Kidney (tissue), 14 donors: Measurements from ENCODE around the gene S100A8. TPM values are rescaled to one million over a fixed set of nuclear protein-coding genes. Genes with fewer than 3 reads are reported as not detected.
"Not testable (repeated sequence)": the region's sequence is repeated elsewhere in the genome, so short reads cannot be mapped to it uniquely, and the experiment has no call there.

Experiments used
- DNase-seq, 5 donors: peaks; one replicate each; pipeline ENCODE4 v3.0.0-alpha.2; 2013 to 2020
- FAIRE-seq: peaks from 2 replicates; lab custom pipeline; 2012; peaks lifted over from hg19 to GRCh38; lab: Jason Lieb, UNC
- H3K27ac ChIP-seq, 2 donors: one replicate each; pipeline ENCODE4 v1.7.0; 2013; ENCODE audit warnings: low read depth in 2 of 2, low read length in 2 of 2, inconsistent platforms in 1 of 2
- H3K27me3 ChIP-seq: one replicate; pipeline ENCODE4 v1.7.1; 2013; ENCODE audit warnings: low read length, inconsistent platforms; ENCODE audit not compliant: control insufficient read depth, insufficient read depth
- H3K36me3 ChIP-seq, 3 donors: one replicate each; pipeline versions ENCODE4 v1.7.0 to v1.7.1; 2013; ENCODE audit warnings: low read length in 3 of 3, control low read depth in 1 of 3, inconsistent platforms in 1 of 3; ENCODE audit not compliant: insufficient read depth in 3 of 3, control insufficient read depth in 2 of 3
- H3K4me1 ChIP-seq, 3 donors: one replicate each; pipeline versions ENCODE4 v1.7.0 to v1.7.1; 2013; ENCODE audit warnings: low read length in 3 of 3, inconsistent platforms in 1 of 3, low read depth in 1 of 3; ENCODE audit not compliant: control insufficient read depth in 2 of 3, insufficient read depth in 2 of 3
- H3K4me3 ChIP-seq, 3 donors: one replicate each; pipeline versions ENCODE4 v1.7.0 to v1.8.1; 2013; ENCODE audit warnings: low read length in 3 of 3, control low read depth in 1 of 3, inconsistent platforms in 1 of 3
- H3K9ac ChIP-seq, 3 donors: one replicate each; pipeline versions ENCODE4 v1.7.0 to v1.7.1; 2013; ENCODE audit warnings: low read length in 3 of 3, control low read depth in 1 of 3, inconsistent platforms in 1 of 3
- H3K9me3 ChIP-seq, 3 donors: one replicate each; pipeline versions ENCODE4 v1.7.0 to v1.7.1; 2013; ENCODE audit warnings: low read length in 3 of 3, control low read depth in 1 of 3, inconsistent platforms in 1 of 3; ENCODE audit not compliant: control insufficient read depth in 2 of 3, insufficient read depth in 1 of 3
- intact Hi-C: fragments of 100-400 bp; cut with DNase I; formaldehyde crosslinking; loops from one replicate; pipeline ENCODE4 v1.11.1; 2022
- polyA plus RNA-seq: library from polyadenylated mRNA; stranded (reverse); fragments of 350-450 nt; fragmentation: Illumina TruSeq; extraction: RNeasy Lipid Tissue Mini Kit (QIAGEN cat#74804); gene quantifications from one replicate; pipeline ENCODE4 v1.2.3, GENCODE V29; 2014; ENCODE audit warnings: low read depth, low replicate concordance; ENCODE audit not compliant: insufficient read depth
- total RNA-seq: library from RNA; stranded (reverse); fragmentation: NEBNext Ultra II Directional; extraction: Animal tissue kit (Norgen Biotek cat#: 25700); gene quantifications from one replicate; pipeline ENCODE4 v1.2.1, GENCODE V29; 2021
- TF ChIP-seq, protein P1 (sequence below): IDR thresholded peaks from 3 replicates; pipeline ENCODE4 v1.5.1; 2012; ENCODE audit warnings: mild to moderate bottlenecking, moderate library complexity, borderline replicate concordance; ENCODE audit not compliant: insufficient read depth; ENCODE audit errors: extremely low read depth
- donor health status: control.
- donor health status: control.
- donor health status: control.
- donor health status: control.
- donor health status: control.
- donor health status: DM: yes; HTN: yes; CAD: no.
- donor health status: Normal renal cell carcinoma (clear cell type).

Gene S100A8
- total and polyA plus RNA-seq, 2 donors from 2014 or later, result 17.5 to 60.9 TPM

DNA sequence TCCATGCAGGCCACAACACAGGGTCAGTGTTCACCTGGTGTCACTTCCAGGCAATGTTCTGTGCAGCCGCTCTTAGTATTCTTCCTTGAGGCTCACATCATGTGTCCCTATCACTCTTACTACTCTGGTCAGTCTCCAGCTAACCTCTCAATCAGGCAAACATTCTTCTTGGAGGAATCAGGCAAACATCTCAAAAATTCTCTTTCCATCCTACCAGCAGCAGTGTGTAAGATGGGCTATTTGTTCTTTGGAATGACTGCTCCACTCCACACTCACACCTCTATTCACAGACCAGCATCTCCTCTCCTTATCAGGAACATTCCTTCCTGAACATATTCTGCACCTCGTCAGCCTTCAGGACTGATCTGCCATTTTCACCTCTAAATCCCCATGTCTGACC is 29.4 kb upstream of the S100A8 start:
- no peak overlapping the region for H3K9ac ChIP-seq
- H3K27ac ChIP-seq, result no peak overlapping the region
- TF ChIP-seq, protein P1, sequence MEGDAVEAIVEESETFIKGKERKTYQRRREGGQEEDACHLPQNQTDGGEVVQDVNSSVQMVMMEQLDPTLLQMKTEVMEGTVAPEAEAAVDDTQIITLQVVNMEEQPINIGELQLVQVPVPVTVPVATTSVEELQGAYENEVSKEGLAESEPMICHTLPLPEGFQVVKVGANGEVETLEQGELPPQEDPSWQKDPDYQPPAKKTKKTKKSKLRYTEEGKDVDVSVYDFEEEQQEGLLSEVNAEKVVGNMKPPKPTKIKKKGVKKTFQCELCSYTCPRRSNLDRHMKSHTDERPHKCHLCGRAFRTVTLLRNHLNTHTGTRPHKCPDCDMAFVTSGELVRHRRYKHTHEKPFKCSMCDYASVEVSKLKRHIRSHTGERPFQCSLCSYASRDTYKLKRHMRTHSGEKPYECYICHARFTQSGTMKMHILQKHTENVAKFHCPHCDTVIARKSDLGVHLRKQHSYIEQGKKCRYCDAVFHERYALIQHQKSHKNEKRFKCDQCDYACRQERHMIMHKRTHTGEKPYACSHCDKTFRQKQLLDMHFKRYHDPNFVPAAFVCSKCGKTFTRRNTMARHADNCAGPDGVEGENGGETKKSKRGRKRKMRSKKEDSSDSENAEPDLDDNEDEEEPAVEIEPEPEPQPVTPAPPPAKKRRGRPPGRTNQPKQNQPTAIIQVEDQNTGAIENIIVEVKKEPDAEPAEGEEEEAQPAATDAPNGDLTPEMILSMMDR, result no peak
- no peaks in the 10 kb centered on the region for H3K9me3 ChIP-seq
- DNase-seq (no peak), FAIRE-seq (no peak)
- H3K4me1 ChIP-seq, result no peaks in the 10 kb centered on the region
- intact Hi-C loops, result no loop called here
- H3K27me3 ChIP-seq, result no peaks in the 10 kb centered on the region
- H3K36me3 ChIP-seq, result no peaks in the 10 kb centered on the region
- H3K4me3 ChIP-seq, result no peak overlapping the region

DNA sequence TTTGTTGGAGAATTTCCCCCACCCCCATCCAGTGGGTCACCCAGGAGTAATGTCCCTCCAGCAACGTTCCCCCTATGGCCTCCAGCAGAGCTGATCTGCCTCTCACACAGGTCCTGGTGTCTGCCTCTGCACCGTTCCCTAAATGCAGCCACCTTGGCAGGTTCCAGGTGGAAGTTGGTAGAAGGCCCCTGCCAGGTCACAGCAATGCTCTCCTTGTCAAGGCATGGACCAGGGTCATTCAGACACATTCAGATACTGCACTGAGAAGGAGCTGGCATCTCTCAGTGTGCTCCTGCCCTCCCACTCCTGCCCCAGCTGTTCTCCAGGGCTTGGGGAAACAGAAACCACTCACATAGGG is 28.5 kb upstream of the S100A8 start:
- intact Hi-C loops, DNase-seq, H3K27me3 ChIP-seq, H3K4me3 ChIP-seq, H3K36me3 ChIP-seq, H3K9me3 ChIP-seq, H3K27ac ChIP-seq, H3K9ac ChIP-seq, H3K4me1 ChIP-seq, FAIRE-seq: not testable (repeated sequence)

DNA sequence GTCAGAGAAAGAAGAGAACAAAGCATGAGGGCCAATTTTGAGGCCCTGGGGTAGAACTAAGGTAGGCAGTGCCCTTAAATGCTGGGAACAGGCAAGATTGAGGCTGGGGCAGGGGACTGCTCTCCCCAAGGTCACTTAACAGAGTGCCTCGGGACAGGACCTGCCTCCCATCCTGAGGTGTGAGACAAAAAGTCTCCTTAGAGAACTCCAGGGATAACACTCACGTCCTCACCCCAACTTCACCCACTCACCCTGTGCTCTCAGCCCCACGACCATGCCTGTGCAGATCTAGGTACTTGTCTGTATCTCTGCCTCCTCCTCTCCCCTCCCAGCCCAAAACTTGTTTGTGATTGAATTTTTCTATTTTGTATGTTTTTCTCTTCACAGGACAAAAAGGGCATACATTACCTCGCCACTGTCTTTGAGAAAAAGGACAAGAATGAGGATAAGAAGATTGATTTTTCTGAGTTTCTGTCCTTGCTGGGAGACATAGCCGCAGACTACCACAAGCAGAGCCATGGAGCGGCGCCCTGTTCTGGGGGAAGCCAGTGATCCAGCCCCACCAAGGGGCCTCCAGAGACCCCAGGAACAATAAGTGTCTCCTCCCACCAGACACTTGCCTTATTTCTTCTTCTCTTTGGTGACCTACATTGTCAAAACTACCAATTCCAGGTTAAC is 28.0 kb upstream of the S100A8 start:
- H3K27ac ChIP-seq, DNase-seq, intact Hi-C loops, H3K9ac ChIP-seq, H3K4me3 ChIP-seq, FAIRE-seq, H3K4me1 ChIP-seq, H3K27me3 ChIP-seq, H3K9me3 ChIP-seq, H3K36me3 ChIP-seq: not testable (repeated sequence)

- DNase-seq (no peak), FAIRE-seq (no peak)
- H3K36me3 ChIP-seq, result no peaks in the 10 kb centered on the region
- no peak overlapping the region for H3K27ac ChIP-seq
- no peak overlapping the region for H3K9ac ChIP-seq
- H3K9me3 ChIP-seq, result no peaks in the 10 kb centered on the region
- no peak overlapping the region for H3K4me3 ChIP-seq
- H3K27me3 ChIP-seq, result no peaks in the 10 kb centered on the region
- intact Hi-C loops, result no loop called here
- no peaks in the 10 kb centered on the region for H3K4me1 ChIP-seq
- TF ChIP-seq, protein P1, result no peak
Measured at GRCh38 chr1:153417136-153417888, 26.4 kb upstream of the S100A8 start.
